T follicular helper cell (primary cell): ENCODE data around the gene RRP36.
"Not testable (repeated sequence)": the region's sequence is repeated elsewhere in the genome, so short reads cannot be mapped to it uniquely, and the experiment has no call there.

Source experiments
- DNase-seq: peaks from one replicate; pipeline ENCODE4 v3.0.0-alpha.2; 2020; ENCODE audit warnings: low read depth

Gene RRP36

GRCh38 chr6:43037706-43038105, 16.3 kb downstream of the RRP36 start:
- no peak for DNase-seq

GRCh38 chr6:43038727-43039126, 17.3 kb downstream of the RRP36 start:
- no peak for DNase-seq

GRCh38 chr6:43040542-43041257, 19.3 kb downstream of the RRP36 start:
- DNase-seq, result no peak

- not testable (repeated sequence) for DNase-seq
Measured at GRCh38 chr6:43041475-43041874, 20.1 kb downstream of the RRP36 start.

GRCh38 chr6:43043310-43043709, 21.9 kb downstream of the RRP36 start:
- no peak for DNase-seq

- no peak for DNase-seq
Measured at GRCh38 chr6:43045371-43045930, 24.0 kb downstream of the RRP36 start.

- DNase-seq, result no peak
Measured at GRCh38 chr6:43047998-43048397, 26.6 kb downstream of the RRP36 start.

- no peak for DNase-seq
Measured at GRCh38 chr6:43050981-43051380, 29.6 kb downstream of the RRP36 start.

GRCh38 chr6:43052225-43052841, 30.9 kb downstream of the RRP36 start:
- DNase-seq, result no peak

- DNase-seq, result no peak
Measured at GRCh38 chr6:43052842-43053544, 31.6 kb downstream of the RRP36 start.

GRCh38 chr6:43053545-43054205, 32.3 kb downstream of the RRP36 start, which contains the start of gene CUL7:
Gene CUL7 (minus strand): TSS chr6:43053851. CDS start chr6:43052788, 1,063 bp downstream.
- peak; percentile 84 for DNase-seq

GRCh38 chr6:43054206-43054943, 33.0 kb downstream of the RRP36 start:
- no peak for DNase-seq

- DNase-seq, result no peak
Measured at GRCh38 chr6:43055966-43056365, 34.5 kb downstream of the RRP36 start.

GRCh38 chr6:43058531-43058930, 37.1 kb downstream of the RRP36 start:
- no peak for DNase-seq

- peak; percentile 97 for DNase-seq
Measured at GRCh38 chr6:43059168-43060033, 38.0 kb downstream of the RRP36 start, which contains the start of the genes KLC4 and MRPL2. Gene KLC4 (plus strand): TSS chr6:43059631. CDS start chr6:43061336, 1,705 bp downstream. Gene MRPL2 (minus strand): TSS chr6:43059434. CDS start chr6:43059381, 53 bp downstream.

- no peak for DNase-seq
Measured at GRCh38 chr6:43060034-43060754, 38.8 kb downstream of the RRP36 start.

GRCh38 chr6:43060755-43061633, 39.6 kb downstream of the RRP36 start:
- no peak for DNase-seq

- no peak for DNase-seq
Measured at GRCh38 chr6:43061861-43062260, 40.4 kb downstream of the RRP36 start.
